GM12801 (cell line): ENCODE results near the gene RAB42.

ENCODE experiments used
- CTCF ChIP-seq: IDR thresholded peaks from one replicate; pipeline ENCODE4 v1.5.1; 2011; ENCODE audit warnings: control low read depth; ENCODE audit not compliant: insufficient read length; ENCODE audit errors: extremely low read depth

Gene RAB42

GRCh38 chr1:28565040-28565439 lies 27.0 kb upstream of the RAB42 start:
- no peak for TF ChIP-seq CTCF

- TF ChIP-seq CTCF: no peak
These were observed 26.3 kb upstream of the RAB42 start for GRCh38 chr1:28565726-28566125.

- TF ChIP-seq CTCF: no peak
These were observed 25.1 kb upstream of the RAB42 start for GRCh38 chr1:28566931-28567330.

- no peak for TF ChIP-seq CTCF
These were observed 20.2 kb upstream of the RAB42 start for GRCh38 chr1:28571911-28572310.

GRCh38 chr1:28573564-28573963 lies 18.5 kb upstream of the RAB42 start:
- no peak for TF ChIP-seq CTCF

- no peak for TF ChIP-seq CTCF
These were observed 14.9 kb upstream of the RAB42 start for GRCh38 chr1:28577052-28577678.

- no peak for TF ChIP-seq CTCF
These were observed 14.1 kb upstream of the RAB42 start for GRCh38 chr1:28577738-28578536.
